IMR-90 (cell line): ENCODE data around the gene SPEG. TPM values are rescaled to one million over a fixed set of nuclear protein-coding genes. Genes with fewer than 3 reads are reported as not detected.

Source experiments
- ATAC-seq: fragments of 200-7000 bp; cut with Tn5 transposase; 2 replicates; pipeline ENCODE4 v1.9.1; 2020; ENCODE audit warnings: low read depth, mild to moderate bottlenecking, moderate library complexity
- BruUV-seq: library from RNA; stranded (reverse); fragments of 400-500 nt; replicated peaks from 2 replicates; lab custom pipeline; 2021; lab: Mats Ljungman, UMichigan
- CTCF ChIA-PET: fragments of 300-600 bp; formaldehyde crosslinking; extraction: SDS; loops from one replicate; lab custom pipeline; 2021; ENCODE audit warnings: antibody characterized with exemption; lab: Yijun Ruan, JAX
- POLR2A ChIA-PET: fragments of 300-600 bp; sonication (Branson Sonifier 250); formaldehyde crosslinking; loops from one replicate; lab custom pipeline; 2022; ENCODE audit warnings: antibody characterized with exemption; ENCODE audit not compliant: unreplicated experiment; lab: Charles Lee
- DNase-seq: peaks from one replicate; pipeline ENCODE4 v3.0.0; 2013
- H2AFZ ChIP-seq: replicated peaks from 2 replicates; pipeline ENCODE3; 2013; ENCODE audit warnings: low read length, mild to moderate bottlenecking; ENCODE audit not compliant: poor library complexity
- H2AK5ac ChIP-seq: 2 replicates; pipeline ENCODE4 v1.6.1; 2013; ENCODE audit warnings: low read depth, low read length, inconsistent platforms
- H2AK9ac ChIP-seq: replicated peaks from 2 replicates; pipeline ENCODE3; 2013; ENCODE audit warnings: mild to moderate bottlenecking, low read depth, low read length, moderate library complexity; ENCODE audit not compliant: poor library complexity
- H2BK120ac ChIP-seq: 2 replicates; pipeline ENCODE4 v1.6.1; 2013; ENCODE audit warnings: low read depth, low read length, inconsistent platforms
- H2BK15ac ChIP-seq: 3 replicates; pipeline ENCODE4 v1.6.1; 2013; ENCODE audit warnings: low read depth, low read length, inconsistent platforms
- H2BK20ac ChIP-seq: 2 replicates; pipeline ENCODE4 v1.6.1; 2013; ENCODE audit warnings: low read depth, mild to moderate bottlenecking, inconsistent platforms, low read length, moderate library complexity
- H2BK5ac ChIP-seq: 2 replicates; pipeline ENCODE4 v1.6.1; 2013; ENCODE audit warnings: mild to moderate bottlenecking, low read depth, low read length, inconsistent platforms; ENCODE audit not compliant: poor library complexity, severe bottlenecking
- H3K14ac ChIP-seq: replicated peaks from 2 replicates; pipeline ENCODE4 v1.6.1; 2013; ENCODE audit warnings: low read depth, low read length, inconsistent platforms
- H3K18ac ChIP-seq: 2 replicates; pipeline ENCODE4 v1.6.1; 2013; ENCODE audit warnings: low read depth, low read length, control low read depth
- H3K23ac ChIP-seq: 2 replicates; pipeline ENCODE4 v1.6.1; 2013; ENCODE audit warnings: low read depth, low read length, inconsistent platforms
- H3K27ac ChIP-seq: 2 replicates; pipeline ENCODE4 v1.5.1; 2013; ENCODE audit warnings: mild to moderate bottlenecking, control low read depth, low read length; ENCODE audit not compliant: insufficient read depth
- H3K27me3 ChIP-seq: 2 replicates; pipeline ENCODE4 v1.6.1; 2013; ENCODE audit warnings: low read length; ENCODE audit not compliant: control insufficient read depth, insufficient read depth
- H3K36me3 ChIP-seq: 2 replicates; pipeline ENCODE4 v1.6.1; 2013; ENCODE audit warnings: low read length, mixed read lengths; ENCODE audit not compliant: control insufficient read depth, insufficient read depth
- H3K4ac ChIP-seq: 2 replicates; pipeline ENCODE4 v1.6.1; 2013; ENCODE audit warnings: low read depth, low read length, inconsistent platforms
- H3K4me1 ChIP-seq: 2 replicates; pipeline ENCODE4 v1.6.1; 2013; ENCODE audit warnings: low read length, mixed read lengths; ENCODE audit not compliant: control insufficient read depth, insufficient read depth
- H3K4me2 ChIP-seq: 2 replicates; pipeline ENCODE4 v1.6.1; 2013; ENCODE audit warnings: low read depth, mild to moderate bottlenecking, control low read depth, low read length, moderate library complexity
- H3K4me3 ChIP-seq: 2 replicates; pipeline ENCODE4 v1.5.1; 2013; ENCODE audit warnings: low read depth, mild to moderate bottlenecking, control low read depth, low read length, moderate library complexity; ENCODE audit not compliant: insufficient read depth
- H3K56ac ChIP-seq: 2 replicates; pipeline ENCODE4 v1.6.1; 2013; ENCODE audit warnings: low read length, inconsistent platforms; ENCODE audit not compliant: insufficient read depth; ENCODE audit errors: extremely low read depth
- H3K79me1 ChIP-seq, 2 experiments: 2 replicates each; pipeline ENCODE4 v1.6.1; 2013; ENCODE audit warnings: low read length in 2 of 2, inconsistent platforms in 1 of 2, low read depth in 1 of 2
- H3K9ac ChIP-seq: 2 replicates; pipeline ENCODE4 v1.6.1; 2013; ENCODE audit warnings: low read depth, low read length, control low read depth
- H3K9me1 ChIP-seq: 2 replicates; pipeline ENCODE4 v1.6.1; 2013; ENCODE audit warnings: low read length, inconsistent platforms; ENCODE audit not compliant: insufficient read depth
- H3K9me3 ChIP-seq: 2 replicates; pipeline ENCODE4 v1.6.1; 2013; ENCODE audit warnings: low read length; ENCODE audit not compliant: control insufficient read depth, insufficient read depth
- H4K20me1 ChIP-seq: 2 replicates; pipeline ENCODE4 v1.6.1; 2013; ENCODE audit warnings: low read length, inconsistent platforms; ENCODE audit not compliant: insufficient read depth
- H4K5ac ChIP-seq: 2 replicates; pipeline ENCODE4 v1.6.1; 2013; ENCODE audit warnings: mild to moderate bottlenecking, low read depth, low read length, control low read depth
- H4K8ac ChIP-seq, 2 experiments: 2 replicates each; pipeline ENCODE4 v1.6.1; 2013; ENCODE audit warnings: low read depth in 2 of 2, low read length in 2 of 2, control low read depth in 1 of 2, inconsistent platforms in 1 of 2
- H4K91ac ChIP-seq: 2 replicates; pipeline ENCODE4 v1.6.1; 2013; ENCODE audit warnings: low read depth, low read length, inconsistent platforms; ENCODE audit not compliant: insufficient read depth
- CTCF ChIP-seq: conservative IDR thresholded peaks from 2 replicates; pipeline ENCODE4 v1.5.1; 2012; ENCODE audit warnings: mild to moderate bottlenecking, low read depth, low read length, improper control_type of control experiment
- NFE2L2 ChIP-seq: fragments of 150-350 bp; IDR thresholded peaks from 2 replicates; pipeline ENCODE4 v1.6.1; 2016; ENCODE audit warnings: low read depth, mild to moderate bottlenecking, low read length
- RAD21 ChIP-seq: IDR thresholded peaks from 2 replicates; pipeline ENCODE4 v1.6.1; 2012; ENCODE audit warnings: low read length, improper control_type of control experiment
- WGBS, 2 experiments: methylation state at CpG; one replicate each; pipeline versions ENCODE4 v1.1.5 to v1.1.7; 2013; ENCODE audit warnings: missing lambda C conversion rate in 2 of 2; ENCODE audit not compliant: insufficient read length in 1 of 2; ENCODE audit errors: extremely low coverage in 2 of 2; 5-methylcytosine and 5-hydroxymethylcytosine counted together
- dilution Hi-C: fragments of 300-500 bp; cut with HindIII; formaldehyde crosslinking; loops from one replicate; pipeline ENCODE4 v1.14.3; 2018; ENCODE audit warnings: low sequenced_read_pairs; ENCODE audit not compliant: unreplicated experiment
- in situ Hi-C: fragments of 300-500 bp; cut with MboI; formaldehyde crosslinking; loops from 3 replicates; pipeline ENCODE4 v1.14.3; 2019; ENCODE audit warnings: low sequenced_read_pairs, inconsistent platforms, mixed read lengths
- intact Hi-C: fragments of 100-400 bp; cut with micrococcal nuclease; formaldehyde crosslinking; loops from 2 replicates; pipeline ENCODE4 v1.10.0; 2022
- polyA plus RNA-seq, 3 experiments: library from polyadenylated mRNA; depleted of rRNA; stranded (reverse); fragments of >200 nt; gene quantifications; 2 replicates each; pipeline ENCODE4 v1.2.3, GENCODE V29; 2012; ENCODE audit warnings: low replicate concordance in 1 of 3
- total RNA-seq: library from RNA; depleted of rRNA; stranded (reverse); fragments of >200 nt; gene quantifications from 2 replicates; pipeline ENCODE4 v1.2.3, GENCODE V29; 2012

Gene SPEG
- total and polyA plus RNA-seq, 2 of the 4 experiments (the other 2 are of a cell fraction), result 6.8 to 81.6 TPM

GRCh38 chr2:219500135-219500534 is 65.5 kb downstream of the SPEG start:
- no peak overlapping the region; the same call in 1 of the 2 replicates for H3K14ac ChIP-seq
- ATAC-seq (no peak), DNase-seq (peak; percentile 50)
- no CpG with 5 or more reads among the region's 2 CpGs for WGBS, 2 experiments
- no peaks in the 10 kb centered on the region for H3K9me3 ChIP-seq
- POLR2A ChIA-PET, result no interaction called here
- no peak overlapping the region for H3K27ac ChIP-seq
- 0 out of 2 replicates have a peak overlapping the region, but pooled peaks have one; percentile 13 for H3K23ac ChIP-seq
- no peaks in the 10 kb centered on the region; the same call in 1 of the 2 replicates for H3K27me3 ChIP-seq
- no peak overlapping the region for H2AK9ac ChIP-seq
- no peak overlapping the region for H3K18ac ChIP-seq
- H2AK5ac ChIP-seq, result peak overlapping the region; percentile 40; the same call in 1 of the 2 replicates
- peak overlapping the region in 1 of 2 experiments; percentile 75; a peak in 1 of 4 replicates for H4K8ac ChIP-seq
- peaks cover 18 to 32% of the 10 kb centered on the region in 2 experiments for H3K79me1 ChIP-seq
- intact Hi-C loops (no loop called here), dilution Hi-C loops (no loop called here), in situ Hi-C loops (no loop called here)
- peaks cover 15% of the 10 kb centered on the region for H3K4me1 ChIP-seq
- peak overlapping the region; percentile 75 for H3K4me2 ChIP-seq
- no peak overlapping the region for H3K4ac ChIP-seq
- no peak overlapping the region for H3K4me3 ChIP-seq
- H3K9me1 ChIP-seq, result peaks cover 12% of the 10 kb centered on the region
- H2BK5ac ChIP-seq, result peak overlapping the region; percentile 89
- peaks cover 25% of the 10 kb centered on the region for H3K36me3 ChIP-seq
- H4K20me1 ChIP-seq, result no peaks in the 10 kb centered on the region
- CTCF ChIA-PET, result interaction anchor here (4.1 kb wide), 1 partner anchor 9 kb away, joined by 28 read pairs; no protein-coding TSS in a partner anchor
- H3K9ac ChIP-seq, result no peak overlapping the region
- no TSS peak for BruUV-seq
- no peak overlapping the region for H2BK15ac ChIP-seq
- H3K56ac ChIP-seq, result no peak overlapping the region
- TF ChIP-seq RAD21, result peak; percentile 28; the same call in 1 of the 2 replicates
- TF ChIP-seq NFE2L2, result no peak
- peak; percentile 44 for TF ChIP-seq CTCF
- H2BK120ac ChIP-seq, result no peak overlapping the region
- H2AFZ ChIP-seq, result no peak overlapping the region
- H2BK20ac ChIP-seq, result no peak overlapping the region
- no peak overlapping the region for H4K91ac ChIP-seq
- no peak overlapping the region for H4K5ac ChIP-seq
